ENCODE results near the gene DISC1.

Gene DISC1

DNA sequence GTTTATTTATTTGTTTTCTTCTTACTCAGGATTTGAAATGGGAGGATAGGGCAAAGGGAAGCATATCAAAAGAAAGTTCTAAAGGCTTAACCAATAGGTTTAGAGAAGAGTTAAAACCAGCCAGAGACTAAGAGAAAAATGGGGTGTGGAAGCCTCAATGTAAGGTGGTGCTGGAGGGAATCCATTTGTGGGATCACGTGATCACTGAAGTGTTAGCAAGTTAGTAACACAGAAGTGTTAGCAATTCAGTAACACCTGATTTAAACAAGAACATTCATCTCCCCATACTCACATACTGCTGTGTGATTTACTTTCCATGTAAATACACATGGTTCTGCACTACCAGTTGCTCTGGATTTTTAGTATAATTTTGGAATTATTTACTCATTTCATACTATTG is 451.2 kb downstream of the DISC1 start:
- no peak for DNase-seq

DNA sequence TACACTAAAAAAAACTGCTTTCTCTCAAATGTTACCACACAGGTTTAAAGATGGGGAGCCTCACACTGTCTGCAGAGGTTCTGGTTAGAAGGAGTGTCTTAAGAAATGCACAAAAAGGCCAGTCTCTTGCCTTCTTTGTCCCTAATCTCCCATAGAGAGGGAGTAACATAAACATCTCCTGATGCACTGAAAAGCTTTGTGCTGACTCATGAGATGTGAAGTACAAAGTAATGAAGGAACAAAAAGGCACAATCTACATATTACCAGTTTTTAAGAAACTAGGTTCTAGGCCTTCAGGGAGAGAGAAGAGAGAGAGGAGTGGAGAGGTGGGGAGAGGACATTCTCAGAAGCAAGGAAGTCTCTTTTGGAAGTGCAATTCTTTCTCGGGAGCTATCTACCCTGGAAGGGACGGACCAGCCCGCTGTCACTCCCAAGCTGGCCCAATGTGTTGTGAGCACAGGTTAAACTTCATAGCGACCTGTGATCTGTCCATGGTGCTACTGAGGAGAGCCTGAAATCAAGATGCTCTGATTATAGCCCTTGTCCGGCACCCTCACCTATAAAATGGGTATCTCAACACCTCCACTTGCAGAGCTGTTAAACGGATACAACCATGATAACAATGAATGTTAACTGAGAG is 458.1 kb downstream of the DISC1 start:
- no peak for DNase-seq

DNA sequence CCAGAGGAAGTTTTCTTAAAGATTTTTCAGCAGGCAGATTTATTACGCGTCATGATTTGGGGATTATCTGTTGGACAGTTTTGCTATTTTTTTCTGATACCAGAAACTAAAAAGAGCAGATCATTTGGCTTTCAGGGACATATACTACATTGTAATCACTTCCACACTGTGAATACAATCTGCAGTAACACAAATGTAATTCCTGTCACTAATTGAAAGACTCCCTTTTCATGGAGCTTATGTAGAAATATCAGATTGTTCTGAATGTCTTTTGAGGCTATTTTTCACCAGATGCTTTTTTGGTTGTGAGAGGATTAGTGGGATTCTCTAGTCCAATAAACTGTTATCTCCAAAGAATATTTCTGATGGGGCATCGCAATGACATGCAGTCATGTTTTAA is 464.2 kb downstream of the DISC1 start:
- DNase-seq, result no peak
